ENCODE measurements around the gene TIAM1.

DNA sequence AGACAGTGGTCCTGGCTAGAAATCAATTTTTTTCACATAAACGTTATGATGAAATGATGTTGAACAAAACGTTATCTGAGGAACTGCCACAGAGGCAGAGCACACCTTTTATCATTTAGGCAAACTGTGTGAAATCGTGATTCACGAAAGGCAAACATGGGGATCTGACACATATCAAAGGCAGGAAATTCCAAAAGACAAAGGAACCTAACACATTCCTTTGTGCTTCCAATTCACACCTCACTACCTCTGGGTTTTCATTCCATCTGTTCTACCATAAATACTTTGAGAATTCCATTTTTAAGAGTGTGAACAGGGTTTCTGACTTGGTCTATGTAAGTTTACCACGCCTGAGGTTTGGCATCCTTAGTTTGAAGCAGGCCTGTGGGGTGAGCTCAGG, 186.3 kb downstream of the TIAM1 start:
- TF ChIP-seq CTCF (IDR thresholded peaks at IDR 0.05; ENCODE audit: insufficient read depth, low read depth, low read length) (no peak), EZH2 (IDR thresholded peaks at IDR 0.05; ENCODE audit: insufficient read depth, low read length) (no peak)
